Stimulated activated naive CD8-positive, alpha-beta T cell treated with anti-CD3 and anti-CD28 coated beads, Interleukin-15, amount 100 ng/mL, for 72 hours (primary cell): ENCODE results near the gene ANKRD55.
A peak's percentile ranks its signal among the peaks of the same experiment; 100 is the strongest.
"Not testable (repeated sequence)": the region's sequence is repeated elsewhere in the genome, so short reads cannot be mapped to it uniquely, and the experiment has no call there.

Source experiments
- ATAC-seq: fragments of 150-1000 bp; cut with Tn5 transposase; 2 replicates; pipeline ENCODE4 v1.10.0; 2021; ENCODE audit warnings: mild to moderate bottlenecking, moderate library complexity
- DNase-seq, 2 donors: peaks; one replicate each; pipeline ENCODE4 v3.0.0; 2021 to 2022
- H3K27ac Mint-ChIP-seq, 2 donors: one replicate each; pipeline ENCODE4 v1.8.0; 2022; ENCODE audit warnings: mild to moderate bottlenecking in 2 of 2, mixed read lengths in 2 of 2, moderate library complexity in 2 of 2
- H3K27me3 Mint-ChIP-seq: one replicate; pipeline ENCODE4 v1.8.0; 2022; ENCODE audit warnings: mixed read lengths
- H3K4me1 Mint-ChIP-seq: one replicate; pipeline ENCODE4 v1.8.0; 2022; ENCODE audit warnings: mild to moderate bottlenecking, mixed read lengths
- H3K4me3 Mint-ChIP-seq, 2 donors: one replicate each; pipeline ENCODE4 v1.8.0; 2022; ENCODE audit warnings: mild to moderate bottlenecking in 2 of 2, mixed read lengths in 2 of 2, moderate library complexity in 1 of 2
- H3K9me3 Mint-ChIP-seq, 2 donors: one replicate each; pipeline ENCODE4 v1.8.0; 2022; ENCODE audit warnings: mixed read lengths in 2 of 2

Gene ANKRD55

DNA sequence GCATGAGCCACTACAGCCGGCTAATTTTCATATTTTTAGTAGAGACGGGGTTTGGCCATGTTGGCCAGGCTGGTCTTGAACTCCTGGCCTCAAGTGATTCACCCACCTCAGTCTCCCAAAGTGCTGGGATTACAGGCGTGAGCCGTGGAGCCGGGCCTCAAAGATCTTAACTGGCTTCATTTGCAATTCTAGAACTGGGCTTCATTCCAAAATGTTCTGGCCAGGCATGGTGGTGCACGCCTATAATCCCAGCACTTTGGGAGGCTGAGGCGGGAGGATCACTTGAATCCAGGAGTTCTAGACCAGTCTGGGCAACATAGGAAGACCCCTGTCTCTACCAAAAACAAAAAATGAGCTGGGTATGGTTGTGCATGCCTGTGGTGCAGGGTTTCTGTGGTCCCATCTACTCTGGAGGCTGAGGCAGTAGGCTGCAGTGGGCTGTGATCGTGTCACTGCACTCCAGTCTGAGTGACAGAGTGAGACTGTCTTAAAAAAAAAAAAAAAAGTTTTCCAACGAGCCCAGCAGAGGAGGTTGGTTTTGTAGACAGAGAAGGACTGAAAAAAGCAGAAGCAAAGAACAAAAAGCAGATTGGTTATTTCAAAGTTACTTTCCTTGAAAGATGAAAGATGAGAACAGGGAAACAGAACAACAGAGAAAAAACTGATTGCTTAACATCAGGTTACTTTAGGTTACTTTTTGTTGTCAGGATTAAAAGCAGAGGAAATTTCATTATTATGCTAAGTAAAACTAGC lies 78.2 kb downstream of the ANKRD55 start:
- peaks cover 59% of the 10 kb centered on the region for H3K4me1 Mint-ChIP-seq
- ATAC-seq (peak; percentile 62), DNase-seq (peak in 1 of 2 donors; percentile 44)
- no peaks in the 10 kb centered on the region for H3K9me3 Mint-ChIP-seq
- peak overlapping the region; percentile 28 to 37 for H3K27ac Mint-ChIP-seq
- H3K4me3 Mint-ChIP-seq, result peak overlapping the region in 1 of 2 donors; percentile 35
- H3K27me3 Mint-ChIP-seq, result no peaks in the 10 kb centered on the region

DNA sequence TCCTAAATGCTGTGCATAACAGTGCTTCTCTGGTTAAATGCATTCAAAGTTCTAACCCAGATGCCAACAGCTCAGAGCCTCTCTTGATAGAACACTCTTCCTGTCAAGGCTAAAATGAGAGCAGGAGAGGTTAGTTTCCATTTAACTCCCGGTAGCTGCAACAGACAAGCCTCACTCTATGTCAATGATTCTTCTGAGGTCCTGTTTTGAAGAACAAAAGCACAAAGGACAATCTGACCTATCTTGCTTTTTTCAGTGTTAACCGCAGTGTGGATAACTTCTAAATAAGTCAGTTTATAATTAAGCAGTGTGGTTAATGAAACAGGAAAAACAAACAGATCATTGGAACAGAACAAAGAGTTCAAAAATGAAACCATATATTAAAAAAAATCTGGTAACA lies 80.7 kb downstream of the ANKRD55 start:
- peak overlapping the region; percentile 31 to 42 for H3K27ac Mint-ChIP-seq
- DNase-seq, result no peak
- no peak for ATAC-seq
- H3K4me1 Mint-ChIP-seq, result peaks cover 63% of the 10 kb centered on the region
- H3K4me3 Mint-ChIP-seq, result peak overlapping the region; percentile 44 to 69
- H3K27me3 Mint-ChIP-seq, result no peaks in the 10 kb centered on the region
- no peaks in the 10 kb centered on the region for H3K9me3 Mint-ChIP-seq

DNA sequence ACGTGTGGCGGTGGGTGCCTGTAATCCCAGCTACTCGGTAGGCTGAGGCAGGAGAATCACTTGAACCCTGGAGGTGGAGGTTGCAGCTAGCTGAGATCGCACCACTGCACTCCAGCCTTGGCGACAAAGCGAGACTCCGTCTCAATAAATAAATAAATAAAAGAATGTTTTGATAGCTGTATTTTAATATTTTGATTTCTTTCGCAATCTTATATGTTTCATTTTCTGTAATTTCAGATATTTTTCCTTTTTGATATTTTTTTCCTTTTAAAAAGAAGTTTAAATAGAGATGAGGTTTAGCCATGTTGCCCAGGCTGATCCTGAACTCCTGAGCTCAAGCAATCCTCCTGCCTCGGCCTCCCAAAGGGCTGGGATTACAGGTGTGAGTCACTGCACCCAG lies 82.4 kb downstream of the ANKRD55 start:
- ATAC-seq, H3K9me3 Mint-ChIP-seq, DNase-seq, H3K4me3 Mint-ChIP-seq, H3K27me3 Mint-ChIP-seq: not testable (repeated sequence)
- Mint-ChIP-seq H3K27ac (peak overlapping the region in 1 of 2 donors; percentile 42), H3K4me1 (peaks cover 54% of the 10 kb centered on the region)

DNA sequence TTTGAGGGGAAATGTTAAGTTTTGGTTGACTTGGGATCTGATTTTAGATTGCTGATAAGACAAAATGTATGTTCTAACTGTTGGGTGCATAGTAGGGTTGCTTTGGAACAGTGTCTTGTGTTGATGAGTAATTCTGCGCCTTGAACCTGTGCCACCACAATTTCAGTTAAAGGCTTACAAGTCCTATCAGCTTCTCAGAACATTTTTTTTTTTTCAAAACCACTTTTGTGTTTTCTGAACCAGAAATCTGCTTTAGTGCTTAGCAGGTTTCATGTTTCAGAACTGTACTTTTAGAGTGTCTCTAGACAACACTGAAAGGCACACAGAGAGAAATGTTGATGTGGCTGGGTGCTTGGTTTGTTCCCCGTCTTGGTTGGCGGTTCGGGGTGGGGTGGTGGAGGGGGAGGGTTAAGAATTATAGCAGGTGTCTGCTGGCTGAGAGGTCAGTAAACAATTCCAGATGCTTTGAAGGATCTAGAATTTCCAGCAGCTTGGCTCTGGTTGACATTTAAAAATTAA lies 84.6 kb downstream of the ANKRD55 start:
- H3K4me1 Mint-ChIP-seq, result peaks cover 49% of the 10 kb centered on the region
- peak; percentile 91 for ATAC-seq
- H3K4me3 Mint-ChIP-seq, result peak overlapping the region; percentile 5 to 50
- H3K27ac Mint-ChIP-seq, result peak overlapping the region in 1 of 2 donors; percentile 49
- DNase-seq, result peak; percentile 34 to 59
- H3K9me3 Mint-ChIP-seq, result no peaks in the 10 kb centered on the region
- H3K27me3 Mint-ChIP-seq, result no peaks in the 10 kb centered on the region

DNA sequence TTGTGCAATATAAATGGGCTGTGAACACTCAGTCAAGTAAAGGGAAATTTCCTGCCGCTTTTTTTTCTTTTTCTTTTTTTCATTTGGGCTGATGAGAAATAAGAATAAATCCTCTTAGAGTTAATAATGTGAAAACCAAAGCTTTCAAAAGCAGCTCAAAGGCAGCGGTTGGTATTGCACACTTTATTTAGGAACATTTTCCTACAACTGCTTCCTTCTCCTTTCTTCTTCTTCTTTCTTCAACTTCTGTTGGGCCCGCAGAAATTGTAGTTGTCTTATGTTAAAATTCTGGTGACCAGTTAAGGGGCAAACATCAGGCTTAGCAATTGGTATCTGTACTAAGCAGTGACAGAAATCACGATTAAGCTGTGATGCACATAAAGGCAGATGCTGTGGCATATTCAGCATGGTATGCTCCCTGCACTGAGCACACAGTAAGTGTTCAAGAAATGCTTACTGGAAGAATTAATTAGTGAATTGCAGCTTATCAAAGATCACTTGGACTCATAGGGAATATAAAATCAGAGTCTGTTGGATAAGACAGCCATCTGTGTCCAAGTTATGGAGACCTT lies 85.4 kb downstream of the ANKRD55 start:
- no peaks in the 10 kb centered on the region for H3K9me3 Mint-ChIP-seq
- H3K27ac Mint-ChIP-seq, result no peak overlapping the region
- DNase-seq (no peak), ATAC-seq (peak; percentile 35)
- no peaks in the 10 kb centered on the region for H3K27me3 Mint-ChIP-seq
- peak overlapping the region in 1 of 2 donors; percentile 50 for H3K4me3 Mint-ChIP-seq
- H3K4me1 Mint-ChIP-seq, result peaks cover 49% of the 10 kb centered on the region

DNA sequence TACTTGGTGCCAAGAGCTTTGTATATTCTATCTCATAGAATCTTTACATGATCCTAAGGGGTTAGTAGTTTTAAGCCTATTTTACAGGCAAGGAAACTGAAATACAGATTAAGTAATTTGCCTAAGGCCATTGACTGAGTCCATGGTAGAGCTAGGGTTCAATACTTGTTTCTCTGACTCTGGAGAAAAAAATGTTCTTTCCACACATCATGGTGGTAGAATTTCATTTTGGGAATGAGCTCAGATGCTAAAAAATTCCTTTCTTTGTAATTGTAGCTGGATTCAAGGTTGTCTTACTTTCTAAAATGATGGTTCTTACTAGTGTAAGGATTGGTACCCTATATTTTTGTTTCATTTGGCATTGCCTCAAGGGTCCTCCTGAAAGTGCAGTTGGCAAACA lies 86.0 kb downstream of the ANKRD55 start:
- Mint-ChIP-seq H3K4me1 (peaks cover 49% of the 10 kb centered on the region), H3K9me3 (no peaks in the 10 kb centered on the region), H3K27me3 (no peaks in the 10 kb centered on the region), H3K4me3 (no peak overlapping the region), H3K27ac (no peak overlapping the region)
- no peak for DNase-seq
- no peak for ATAC-seq

DNA sequence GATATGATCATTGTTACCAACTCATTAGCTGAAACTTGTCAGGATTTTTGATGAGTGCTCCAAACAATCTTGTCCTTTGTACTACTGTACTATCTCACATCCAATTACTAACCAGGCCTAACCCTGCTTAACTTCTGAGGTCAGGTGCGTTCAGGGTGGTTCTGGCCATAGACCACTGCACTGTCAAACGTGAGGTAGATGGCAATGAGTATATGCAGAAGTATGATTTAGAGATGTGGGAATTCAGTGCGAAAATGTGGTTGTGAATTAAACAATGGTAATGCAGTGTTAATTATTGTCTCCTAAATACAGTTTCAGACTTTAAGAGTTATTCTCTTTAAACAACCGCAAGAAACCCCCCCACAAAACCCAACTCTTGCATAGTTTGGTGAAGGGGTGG lies 86.5 kb downstream of the ANKRD55 start:
- no peak for DNase-seq
- no peak overlapping the region for H3K27ac Mint-ChIP-seq
- H3K27me3 Mint-ChIP-seq, result no peaks in the 10 kb centered on the region
- ATAC-seq, result no peak
- no peaks in the 10 kb centered on the region for H3K9me3 Mint-ChIP-seq
- peaks cover 50% of the 10 kb centered on the region for H3K4me1 Mint-ChIP-seq
- no peak overlapping the region for H3K4me3 Mint-ChIP-seq

DNA sequence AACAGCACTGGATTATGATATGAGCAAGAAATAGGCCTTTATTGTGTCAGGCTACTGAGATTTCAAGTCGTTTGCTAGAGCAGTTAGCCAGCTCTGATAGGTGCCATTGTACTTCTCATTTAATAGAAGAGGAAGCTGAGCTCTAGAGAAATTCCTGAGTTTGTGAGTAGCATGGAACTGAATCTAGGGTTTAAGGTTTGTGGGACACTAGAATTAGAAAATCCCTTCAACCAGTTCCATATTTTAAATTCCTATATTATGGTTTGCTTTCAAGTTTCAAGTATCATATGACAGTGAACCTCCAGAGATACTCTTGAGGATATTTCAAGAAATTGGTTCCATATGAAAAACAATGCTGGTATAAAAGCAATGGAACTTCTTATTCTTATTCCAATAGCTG lies 87.6 kb downstream of the ANKRD55 start:
- Mint-ChIP-seq H3K27ac (no peak overlapping the region), H3K4me3 (no peak overlapping the region), H3K4me1 (peaks cover 50% of the 10 kb centered on the region), H3K9me3 (no peaks in the 10 kb centered on the region), H3K27me3 (no peaks in the 10 kb centered on the region)
- ATAC-seq (no peak), DNase-seq (no peak)

DNA sequence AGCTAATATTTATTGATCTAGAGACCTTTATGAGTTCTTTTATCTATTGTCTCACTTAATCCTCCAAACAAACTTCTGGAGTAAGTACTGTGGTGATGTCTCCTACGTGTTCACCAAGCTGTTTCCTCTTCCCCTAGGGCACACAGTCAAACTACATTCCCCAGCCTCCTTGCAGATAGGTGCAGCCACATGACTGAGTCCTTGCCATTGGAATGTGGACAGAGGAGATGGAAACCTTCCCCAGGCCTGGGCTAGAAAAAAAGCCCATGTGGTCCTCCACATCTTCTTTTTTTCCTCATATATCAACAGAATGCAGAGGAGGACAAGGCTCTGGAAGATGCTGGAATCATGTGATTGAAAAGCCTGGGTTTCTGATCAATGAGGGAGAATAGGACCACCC lies 88.0 kb downstream of the ANKRD55 start:
- H3K9me3 Mint-ChIP-seq, result no peaks in the 10 kb centered on the region
- H3K4me1 Mint-ChIP-seq, result peaks cover 50% of the 10 kb centered on the region
- DNase-seq, result no peak
- H3K27me3 Mint-ChIP-seq, result no peaks in the 10 kb centered on the region
- no peak for ATAC-seq
- H3K27ac Mint-ChIP-seq, result peak overlapping the region in 1 of 2 donors; percentile 82
- H3K4me3 Mint-ChIP-seq, result no peak overlapping the region

DNA sequence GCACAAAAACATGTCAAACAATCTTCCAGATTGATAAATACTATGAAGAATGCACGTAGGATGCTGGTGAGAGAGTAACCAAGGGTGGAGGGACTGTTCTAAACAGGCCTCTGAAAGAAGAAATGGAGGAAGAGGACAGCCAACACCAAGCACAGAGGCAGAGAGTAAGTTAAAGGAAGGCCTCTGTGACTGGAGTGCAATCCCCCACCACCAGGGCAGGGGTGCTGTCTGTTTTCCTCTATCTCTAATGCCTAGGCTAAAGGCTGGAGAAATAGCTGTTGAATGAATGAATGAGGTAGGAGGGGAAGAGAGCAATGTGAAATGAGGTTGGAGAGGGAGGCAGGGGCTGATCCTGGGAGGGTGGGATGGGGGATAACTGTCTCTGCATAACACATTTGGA lies 88.9 kb downstream of the ANKRD55 start:
- H3K9me3 Mint-ChIP-seq, result no peaks in the 10 kb centered on the region
- DNase-seq (no peak), ATAC-seq (no peak)
- H3K27ac Mint-ChIP-seq, result peak overlapping the region in 1 of 2 donors; percentile 68
- H3K4me3 Mint-ChIP-seq, result no peak overlapping the region
- peaks cover 48% of the 10 kb centered on the region for H3K4me1 Mint-ChIP-seq
- no peaks in the 10 kb centered on the region for H3K27me3 Mint-ChIP-seq

DNA sequence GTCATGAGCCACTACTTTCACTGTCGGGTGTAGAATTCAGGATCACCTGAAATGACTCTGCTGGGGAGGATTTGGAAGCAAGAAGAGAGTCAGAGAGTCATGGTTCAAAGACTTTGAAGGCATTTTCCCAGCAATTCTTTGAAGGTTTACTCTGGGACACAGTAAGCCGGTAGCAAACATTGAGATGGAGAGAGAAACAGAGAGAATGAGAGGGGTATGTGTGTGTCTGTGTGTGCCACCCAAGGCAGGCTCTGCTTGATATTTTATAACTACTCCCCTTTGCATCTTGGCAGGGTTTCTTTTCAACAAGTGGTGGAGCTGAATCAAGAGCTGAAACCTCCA lies 89.8 kb downstream of the ANKRD55 start:
- Mint-ChIP-seq H3K9me3 (no peaks in the 10 kb centered on the region), H3K27ac (peak overlapping the region in 1 of 2 donors; percentile 83), H3K4me3 (peak overlapping the region in 1 of 2 donors; percentile 43), H3K4me1 (peaks cover 39% of the 10 kb centered on the region), H3K27me3 (no peaks in the 10 kb centered on the region)
- DNase-seq (no peak), ATAC-seq (no peak)

DNA sequence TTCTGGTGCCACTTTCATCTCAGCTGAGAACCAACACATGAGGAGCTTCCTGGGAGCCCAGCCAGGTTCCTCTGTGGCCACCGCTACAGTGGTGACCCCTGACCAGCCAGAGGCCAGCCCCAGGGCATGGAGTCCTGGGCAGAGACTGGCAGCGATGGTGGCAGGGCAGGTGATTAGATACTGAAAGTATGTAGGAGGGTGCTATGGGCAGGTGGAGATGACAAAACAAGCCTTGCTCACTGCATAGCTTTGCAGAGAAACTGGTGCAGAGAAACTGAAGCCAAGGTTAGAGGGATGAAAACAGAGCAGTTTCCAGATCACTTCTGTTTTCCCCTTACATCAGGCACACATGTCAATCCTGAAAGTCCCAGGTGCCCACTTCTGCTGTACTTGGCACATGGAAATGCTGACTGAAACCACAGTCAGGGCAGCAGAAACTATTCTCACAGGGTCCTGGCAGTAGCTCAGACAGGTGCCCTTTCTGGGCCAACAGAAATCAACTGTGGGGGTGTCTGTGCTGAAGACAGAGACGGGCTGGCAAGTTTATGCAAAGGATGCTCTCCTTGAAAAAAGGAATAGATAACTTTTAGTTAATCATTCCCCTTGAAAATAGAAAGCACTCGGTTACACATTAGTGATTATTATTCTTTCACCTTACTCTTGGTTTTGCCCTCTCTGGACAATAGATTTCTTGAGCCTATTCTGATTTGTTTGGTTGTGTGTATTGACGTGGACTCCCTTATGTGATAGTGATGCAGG lies 90.3 kb downstream of the ANKRD55 start:
- no peak for DNase-seq
- Mint-ChIP-seq H3K4me3 (peak overlapping the region; percentile 27 to 43), H3K9me3 (no peaks in the 10 kb centered on the region), H3K4me1 (peaks cover 36% of the 10 kb centered on the region), H3K27me3 (no peaks in the 10 kb centered on the region), H3K27ac (peak overlapping the region in 1 of 2 donors; percentile 83)
- ATAC-seq, result peak; percentile 84

DNA sequence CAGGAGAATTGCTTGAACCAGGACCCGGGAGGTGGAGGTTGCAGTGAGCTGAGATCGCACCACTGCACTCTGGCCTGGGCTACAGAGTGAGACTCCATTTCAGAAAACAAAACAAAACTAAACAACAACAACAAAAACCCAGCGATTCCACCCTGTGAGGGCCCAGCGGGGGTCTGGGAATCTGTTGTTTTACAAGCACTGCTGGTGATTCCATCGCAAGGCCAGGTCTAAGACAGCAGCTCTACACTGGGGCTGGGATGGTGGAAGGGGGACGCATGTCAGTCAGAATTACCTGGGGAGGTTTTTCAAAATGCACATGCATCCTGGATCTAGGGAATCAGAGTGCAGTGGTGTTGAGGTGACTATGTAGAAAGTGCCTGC lies 90.9 kb downstream of the ANKRD55 start:
- Mint-ChIP-seq H3K9me3 (no peaks in the 10 kb centered on the region), H3K4me1 (peaks cover 38% of the 10 kb centered on the region), H3K4me3 (no peak overlapping the region), H3K27ac (no peak overlapping the region), H3K27me3 (no peaks in the 10 kb centered on the region)
- DNase-seq (no peak), ATAC-seq (no peak)

DNA sequence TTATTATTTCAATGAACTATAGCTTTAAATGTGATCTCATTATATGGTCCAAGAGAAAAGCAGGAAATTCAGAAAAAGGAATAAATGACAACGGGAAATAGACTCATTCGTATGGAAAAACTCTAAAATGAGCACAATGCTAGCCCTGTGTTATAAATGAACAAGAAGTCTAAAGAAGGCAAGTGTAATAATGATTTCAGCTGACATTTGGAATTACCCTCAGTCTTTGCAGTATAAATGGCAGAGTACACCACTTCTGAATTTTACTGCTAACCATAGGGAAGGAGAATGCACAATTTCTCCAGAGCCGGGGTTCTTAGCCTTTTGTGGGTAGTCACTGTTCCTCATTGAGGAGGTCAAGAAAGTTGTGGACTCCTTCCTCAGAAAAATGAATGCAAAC lies 93.1 kb downstream of the ANKRD55 start:
- Mint-ChIP-seq H3K4me3 (no peak overlapping the region), H3K4me1 (peaks cover 29% of the 10 kb centered on the region), H3K27me3 (no peaks in the 10 kb centered on the region), H3K9me3 (no peaks in the 10 kb centered on the region), H3K27ac (no peak overlapping the region)
- ATAC-seq (no peak), DNase-seq (no peak)

DNA sequence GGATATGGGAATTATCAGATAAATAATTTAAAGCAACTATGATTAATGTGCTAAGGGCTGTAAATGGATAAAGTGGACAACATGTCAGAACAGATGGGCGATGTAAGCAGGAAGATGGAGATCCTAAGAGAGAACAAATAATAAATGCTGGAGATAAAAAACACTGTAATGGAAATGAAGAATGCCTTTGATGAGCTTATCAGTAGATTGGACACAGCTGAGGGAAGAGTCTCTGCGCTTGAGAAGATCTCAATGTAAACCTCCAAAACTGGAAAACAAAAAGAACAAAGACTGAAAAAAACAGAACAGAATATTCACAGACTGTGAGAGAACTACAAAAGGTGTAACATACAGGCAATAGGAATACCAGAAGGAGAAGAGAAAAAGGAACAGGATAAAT lies 102.5 kb downstream of the ANKRD55 start:
- Mint-ChIP-seq H3K9me3 (peaks cover 6 to 10% of the 10 kb centered on the region in 2 donors), H3K27ac (no peak overlapping the region), H3K4me3 (no peak overlapping the region), H3K4me1 (peaks cover 31% of the 10 kb centered on the region), H3K27me3 (no peaks in the 10 kb centered on the region)
- ATAC-seq (no peak), DNase-seq (no peak)

DNA sequence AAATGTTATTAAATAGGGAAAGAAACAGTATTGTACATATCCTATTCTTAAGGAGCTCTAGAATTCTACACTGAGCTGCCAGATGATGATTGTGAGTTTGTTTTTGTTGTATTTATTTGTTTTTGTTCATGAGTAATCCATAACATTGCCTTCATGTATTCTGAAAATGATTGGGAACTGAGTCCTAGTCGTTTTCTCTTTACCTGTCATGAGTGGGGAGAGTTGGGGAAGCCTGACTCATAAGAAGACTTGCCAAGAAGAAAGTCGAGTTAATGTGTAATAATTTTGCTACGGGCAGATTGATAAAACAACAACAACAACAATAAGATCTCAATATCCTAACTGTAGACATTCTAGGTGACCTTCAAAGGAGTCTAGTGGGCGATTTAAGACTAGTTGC lies 103.8 kb downstream of the ANKRD55 start:
- no peak overlapping the region for H3K4me3 Mint-ChIP-seq

More for the DNA sequence above, 103.8 kb downstream of the ANKRD55 start:
- peaks cover 6 to 10% of the 10 kb centered on the region in 2 donors for H3K9me3 Mint-ChIP-seq
- H3K27ac Mint-ChIP-seq, result no peak overlapping the region
- H3K27me3 Mint-ChIP-seq, result no peaks in the 10 kb centered on the region
- DNase-seq, result no peak
- peaks cover 31% of the 10 kb centered on the region for H3K4me1 Mint-ChIP-seq
- no peak for ATAC-seq
